Activated CD8-positive, alpha-beta memory T cell treated with anti-CD3 and anti-CD28 coated beads for 24 hours (primary cell): Measurements from ENCODE around the gene ZFP36L1.
"Not testable (repeated sequence)": the region's sequence is repeated elsewhere in the genome, so short reads cannot be mapped to it uniquely, and the experiment has no call there.

Experiments
- DNase-seq: peaks from one replicate; pipeline ENCODE4 v3.0.0-alpha.2; 2020

The ZFP36L1 gene

GRCh38 chr14:68783408-68784225 lies 9.2 kb downstream of the ZFP36L1 start:
- no peak for DNase-seq

- DNase-seq: peak; percentile 76
Observed at GRCh38 chr14:68782091-68782981, 10.5 kb downstream of the ZFP36L1 start.

GRCh38 chr14:68781161-68782021 lies 11.5 kb downstream of the ZFP36L1 start:
- peak; percentile 77 for DNase-seq

- DNase-seq: peak; percentile 70
Observed at GRCh38 chr14:68780358-68781160, 12.3 kb downstream of the ZFP36L1 start.

- DNase-seq: peak; percentile 67
Observed at GRCh38 chr14:68779761-68780323, 13.0 kb downstream of the ZFP36L1 start.

GRCh38 chr14:68777644-68778043 lies 15.2 kb downstream of the ZFP36L1 start:
- DNase-seq: peak; percentile 28

- DNase-seq: peak; percentile 56
Observed at GRCh38 chr14:68775614-68776126, 17.2 kb downstream of the ZFP36L1 start.

- peak; percentile 53 for DNase-seq
Observed at GRCh38 chr14:68774771-68775613, 17.9 kb downstream of the ZFP36L1 start.

GRCh38 chr14:68772761-68773381 lies 20.0 kb downstream of the ZFP36L1 start:
- DNase-seq: peak; percentile 56

- DNase-seq: no peak
Observed at GRCh38 chr14:68771631-68772030, 21.2 kb downstream of the ZFP36L1 start.

- DNase-seq: peak; percentile 56
Observed at GRCh38 chr14:68770553-68771286, 22.1 kb downstream of the ZFP36L1 start.

- DNase-seq: no peak
Observed at GRCh38 chr14:68770051-68770450, 22.8 kb downstream of the ZFP36L1 start.

- no peak for DNase-seq
Observed at GRCh38 chr14:68768316-68768715, 24.6 kb downstream of the ZFP36L1 start.

GRCh38 chr14:68767248-68767645 lies 25.6 kb downstream of the ZFP36L1 start:
- no peak for DNase-seq

GRCh38 chr14:68766299-68767247 lies 26.3 kb downstream of the ZFP36L1 start:
- no peak for DNase-seq

GRCh38 chr14:68763843-68764242 lies 29.0 kb downstream of the ZFP36L1 start:
- not testable (repeated sequence) for DNase-seq

- no peak for DNase-seq
Observed at GRCh38 chr14:68762953-68763764, 29.7 kb downstream of the ZFP36L1 start.
